GM18511 (cell line): ENCODE measurements around the gene FAM47E.

Experiments
- ATAC-seq: cut with Tn5 transposase; IDR thresholded peaks from one replicate; pipeline ENCODE4 v1.9.1; 2021; ENCODE audit warnings: mild to moderate bottlenecking, moderate library complexity; ENCODE audit not compliant: unreplicated experiment

Gene FAM47E

DNA sequence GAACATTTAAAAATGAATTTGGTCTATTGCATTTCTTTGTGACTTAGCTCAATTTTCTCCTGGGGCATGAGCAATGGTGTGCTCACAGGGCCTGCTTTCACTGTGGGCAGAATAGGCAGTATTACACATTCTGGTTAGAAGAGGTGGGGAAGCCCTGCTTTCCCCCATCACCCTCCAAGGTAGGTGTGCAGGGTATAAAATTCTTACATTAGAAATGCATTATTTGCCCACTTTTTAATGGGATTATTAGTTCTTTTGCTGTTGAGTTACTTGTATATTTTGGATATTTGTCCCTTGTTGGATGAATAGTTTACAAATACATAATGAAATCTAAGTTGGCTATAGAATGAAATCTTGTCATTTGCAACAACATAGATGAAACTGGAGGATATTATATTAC lies 46.7 kb downstream of the FAM47E start:
- ATAC-seq, result no peak

DNA sequence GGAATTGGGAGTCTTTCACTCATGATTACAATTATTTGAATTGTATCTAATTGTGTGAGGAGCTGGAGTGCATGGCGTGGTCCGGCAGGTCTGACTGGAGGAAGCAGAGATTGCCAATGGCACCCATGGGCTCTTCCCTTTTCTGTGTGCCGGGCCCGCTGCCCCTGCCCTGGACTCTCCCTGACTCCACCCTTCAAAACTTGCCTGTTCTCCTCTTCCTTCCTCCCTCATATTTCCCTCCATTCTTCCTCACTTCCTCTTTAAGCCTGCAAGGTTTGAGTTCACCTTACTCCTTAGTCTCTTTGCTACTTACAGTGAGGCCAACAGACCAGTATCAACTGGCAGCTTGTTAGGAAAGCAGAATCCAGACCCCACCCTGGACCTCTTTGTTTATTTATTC lies 48.5 kb downstream of the FAM47E start:
- no peak for ATAC-seq

DNA sequence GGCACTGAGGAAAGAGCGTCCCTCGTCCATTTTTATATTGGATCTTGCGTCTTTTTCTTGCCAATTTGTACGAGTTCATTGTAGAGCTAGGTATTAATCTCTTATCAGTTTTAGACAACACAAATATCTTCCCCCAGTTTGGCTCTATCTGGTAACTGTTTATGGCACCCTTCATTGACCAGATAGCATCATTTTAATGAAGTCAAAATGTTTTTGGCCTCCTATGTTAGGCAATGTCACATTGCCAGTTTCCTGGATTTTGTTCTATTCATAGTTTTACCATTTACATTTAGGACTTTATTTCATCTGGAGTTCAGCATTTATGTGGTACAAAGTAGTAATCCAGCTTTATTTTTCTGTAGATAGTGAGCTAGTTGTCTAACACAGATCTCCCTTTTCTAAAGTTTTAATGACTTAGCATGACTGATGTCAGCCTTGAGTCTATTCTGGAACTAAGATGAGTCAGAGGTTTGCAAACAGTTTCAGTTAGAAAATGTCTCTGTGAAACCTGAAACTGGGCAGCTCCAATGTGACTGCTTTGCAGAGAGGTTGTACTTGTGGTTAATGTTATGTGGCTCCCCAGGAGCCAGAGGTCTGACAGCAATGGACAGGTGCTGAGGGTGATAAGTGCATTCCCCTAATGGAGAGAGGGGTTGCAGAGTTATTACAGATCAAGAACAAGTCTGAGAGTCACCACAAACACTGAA lies 49.7 kb downstream of the FAM47E start:
- ATAC-seq, result peak; percentile 99

DNA sequence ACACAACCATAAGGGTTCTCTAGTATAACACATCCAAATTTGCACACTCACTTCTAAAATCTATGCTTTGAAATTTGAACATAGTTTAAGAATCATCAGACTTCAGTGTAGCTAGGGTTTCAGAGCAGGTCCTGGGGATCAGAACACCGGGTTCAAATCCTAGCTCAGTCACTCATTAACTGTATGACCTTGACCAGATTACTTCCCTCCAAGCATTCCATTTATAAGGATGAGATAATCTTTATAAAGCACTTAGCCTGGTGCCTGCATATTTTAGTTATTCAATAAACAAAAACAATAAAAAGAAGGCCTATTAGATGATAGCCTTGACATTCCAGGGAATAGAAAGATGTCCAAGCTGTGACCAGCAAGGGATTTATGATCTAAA lies 50.2 kb downstream of the FAM47E start:
- ATAC-seq, result no peak

DNA sequence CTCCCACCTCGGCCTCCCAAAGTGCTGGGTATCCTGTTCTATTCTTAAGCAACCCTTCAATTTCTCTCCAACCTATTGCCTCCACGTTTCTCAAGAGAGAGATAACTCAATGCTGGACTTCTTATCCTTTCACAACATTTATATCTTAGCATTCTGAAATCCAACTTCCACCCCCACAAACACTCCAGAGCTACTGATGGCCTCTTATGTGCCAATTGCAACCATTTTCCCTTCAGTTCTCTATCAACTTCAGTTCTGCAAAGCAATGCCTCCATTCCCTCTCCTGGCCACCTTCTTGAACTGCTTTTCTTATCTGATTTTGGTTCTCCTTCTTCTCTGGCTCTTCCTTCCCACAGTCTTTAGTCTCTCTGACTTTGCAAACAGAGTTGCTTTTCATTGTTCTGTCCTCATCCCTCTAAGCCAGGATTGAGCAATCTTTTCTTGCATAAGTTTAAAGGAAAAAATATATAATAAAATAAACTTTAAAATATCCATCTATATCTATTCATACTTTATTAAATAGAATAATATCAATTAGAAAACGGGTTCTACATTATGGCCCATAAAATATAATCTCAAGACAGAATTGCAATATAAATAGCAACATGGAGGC lies 51.4 kb downstream of the FAM47E start:
- ATAC-seq, result no peak

DNA sequence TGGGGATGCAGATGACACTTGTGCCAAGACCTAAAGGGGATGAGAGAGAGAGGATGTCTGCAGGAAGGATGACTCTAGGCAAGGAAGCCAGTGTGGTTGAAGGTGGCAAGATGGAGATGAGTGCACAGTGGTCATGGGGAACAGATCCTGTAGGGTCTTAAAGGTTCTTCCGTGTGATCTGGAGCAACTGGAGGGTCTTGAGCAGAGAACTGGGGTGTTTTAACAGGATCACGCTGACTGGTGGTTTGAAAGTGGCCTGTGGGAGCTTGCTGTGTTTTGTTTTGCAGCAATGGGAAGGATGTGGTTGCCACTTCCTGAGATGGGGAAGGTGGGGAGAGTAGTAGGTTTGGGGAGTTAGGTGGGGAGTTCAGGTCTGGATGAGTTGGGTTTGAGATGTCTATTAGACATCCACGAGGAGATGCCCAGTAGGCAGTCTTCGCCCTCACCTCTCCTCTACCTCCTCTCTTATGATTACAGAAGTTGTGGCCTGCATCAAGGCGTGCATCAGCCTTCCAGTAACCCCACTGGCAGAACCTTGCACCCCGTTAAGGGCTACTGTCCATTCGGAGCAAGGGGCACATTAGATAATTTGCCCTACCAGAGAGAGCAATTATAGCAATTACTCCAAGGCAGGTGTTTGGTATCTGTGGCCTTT lies 53.6 kb downstream of the FAM47E start:
- ATAC-seq, result no peak

DNA sequence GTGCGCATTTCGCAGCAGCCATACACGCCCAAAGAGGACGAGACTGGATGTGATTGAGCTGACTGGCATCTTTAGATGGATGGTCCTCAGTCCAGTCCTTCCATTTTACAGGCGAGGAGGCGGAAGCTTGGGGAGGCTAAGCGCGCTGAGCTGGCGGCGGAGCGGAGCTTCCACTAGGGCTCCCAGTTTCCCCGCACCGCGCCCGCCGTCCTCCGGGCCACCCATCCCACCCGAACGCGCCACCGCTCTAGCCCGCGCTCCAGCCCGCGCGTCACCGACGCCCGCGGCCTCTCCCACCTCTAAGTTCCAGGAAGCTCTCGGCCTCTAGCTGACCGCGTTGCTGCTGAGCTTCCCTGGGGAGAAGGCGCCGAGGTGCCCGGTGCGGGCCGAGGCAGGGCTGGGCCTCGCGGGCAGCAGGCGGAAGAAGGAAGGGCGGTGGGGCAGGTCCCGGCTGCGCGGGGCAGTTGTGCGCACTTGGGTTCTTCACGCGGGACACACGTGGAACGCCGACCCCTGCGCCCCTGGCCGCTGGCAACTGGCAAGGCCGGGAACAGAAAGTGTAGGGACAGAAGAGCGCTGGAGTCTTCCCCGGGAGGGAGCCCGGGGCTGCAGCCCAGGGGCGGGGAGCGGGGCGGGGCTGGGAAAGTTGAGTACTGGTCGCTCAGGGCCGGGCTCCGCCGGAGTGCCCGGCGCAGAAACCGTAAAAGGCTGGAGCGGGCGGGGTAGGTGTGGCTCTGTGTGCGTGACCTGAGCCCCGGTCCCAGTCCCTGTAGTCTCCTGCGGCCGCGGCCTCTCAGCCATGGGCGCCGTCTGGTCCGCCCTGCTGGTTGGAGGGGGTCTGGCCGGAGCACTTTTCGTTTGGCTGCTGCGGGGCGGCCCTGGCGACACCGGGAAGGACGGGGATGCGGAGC lies 54.7 kb downstream of the FAM47E start, which contains the start of gene STBD1:
TSS of gene STBD1 (plus strand) at position 763 of the 911 bp plus-strand sequence. CDS start at position 800, 37 bp downstream.
- ATAC-seq, result no peak

DNA sequence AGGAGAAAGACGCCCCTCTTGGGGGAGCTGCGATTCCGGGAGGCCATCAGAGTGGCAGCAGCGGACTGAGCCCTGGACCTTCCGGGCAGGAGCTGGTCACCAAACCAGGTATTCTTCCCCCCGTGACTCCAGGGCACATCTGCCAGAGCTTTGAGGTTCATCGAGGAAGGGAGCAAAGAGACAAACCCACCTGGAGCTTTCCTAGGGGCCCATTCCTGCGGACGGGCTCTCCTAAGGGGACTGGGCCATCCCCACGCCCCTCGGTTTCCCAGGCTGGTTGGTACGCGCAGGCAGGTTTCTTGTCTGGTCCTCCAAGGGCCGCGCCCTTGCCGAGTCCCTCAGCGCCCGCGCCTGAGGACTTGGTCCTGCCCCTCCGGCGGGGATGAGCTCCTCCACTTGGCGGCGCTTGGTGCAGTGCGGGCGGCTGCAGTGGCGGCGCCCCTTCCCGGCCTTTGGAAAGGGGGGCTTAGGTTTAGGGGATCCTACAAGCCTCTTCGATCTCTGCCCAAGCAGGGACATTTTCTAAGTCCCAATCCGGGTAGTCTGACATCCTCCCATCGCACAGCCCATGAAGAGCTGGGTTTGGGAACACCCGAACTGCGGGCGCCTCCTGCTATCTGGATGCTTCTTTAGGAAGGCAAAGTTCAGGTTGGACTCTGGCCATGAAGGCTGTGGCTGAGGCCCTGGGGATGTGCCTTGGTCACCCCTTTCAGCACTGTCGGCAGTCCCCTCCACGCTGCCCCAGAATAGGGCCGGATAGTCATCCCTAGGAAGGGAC lies 55.5 kb downstream of the FAM47E start:
- ATAC-seq, result no peak

DNA sequence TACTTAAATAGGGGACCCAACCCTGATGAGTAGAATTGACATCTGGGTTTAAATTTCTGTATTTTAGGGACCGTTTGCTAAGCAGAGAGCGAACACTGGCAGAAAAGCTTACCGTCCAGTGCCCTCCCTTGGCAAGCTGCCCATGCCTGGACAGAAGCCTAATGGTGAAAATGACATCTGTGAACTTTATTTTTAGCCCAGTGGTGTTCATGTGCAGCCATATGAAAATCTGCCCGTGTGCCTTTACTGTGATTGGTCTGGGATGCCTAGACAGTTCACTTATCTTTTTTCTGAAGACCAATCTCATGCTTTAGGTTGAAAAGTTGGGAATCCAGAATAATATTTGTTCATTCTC lies 56.1 kb downstream of the FAM47E start:
- ATAC-seq, result no peak

DNA sequence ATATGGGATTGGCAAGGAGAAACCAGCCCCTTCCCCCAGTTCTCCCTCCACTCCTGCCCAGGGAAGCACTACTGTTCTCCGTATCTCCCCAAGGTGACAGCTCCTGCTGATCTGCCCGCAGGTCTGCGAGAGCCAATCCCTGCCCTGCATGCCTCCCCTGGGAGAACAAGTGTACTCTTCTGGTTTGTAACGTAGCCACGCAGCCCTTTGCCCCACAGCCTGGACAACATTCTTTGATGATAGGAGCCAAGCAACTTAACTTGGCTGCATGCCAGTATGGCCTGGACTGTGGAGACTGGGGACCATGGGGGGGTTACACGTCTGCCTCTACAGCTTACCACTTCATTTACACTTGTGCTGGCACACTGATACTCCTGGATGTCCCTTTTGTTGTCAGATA lies 57.0 kb downstream of the FAM47E start:
- ATAC-seq, result no peak

DNA sequence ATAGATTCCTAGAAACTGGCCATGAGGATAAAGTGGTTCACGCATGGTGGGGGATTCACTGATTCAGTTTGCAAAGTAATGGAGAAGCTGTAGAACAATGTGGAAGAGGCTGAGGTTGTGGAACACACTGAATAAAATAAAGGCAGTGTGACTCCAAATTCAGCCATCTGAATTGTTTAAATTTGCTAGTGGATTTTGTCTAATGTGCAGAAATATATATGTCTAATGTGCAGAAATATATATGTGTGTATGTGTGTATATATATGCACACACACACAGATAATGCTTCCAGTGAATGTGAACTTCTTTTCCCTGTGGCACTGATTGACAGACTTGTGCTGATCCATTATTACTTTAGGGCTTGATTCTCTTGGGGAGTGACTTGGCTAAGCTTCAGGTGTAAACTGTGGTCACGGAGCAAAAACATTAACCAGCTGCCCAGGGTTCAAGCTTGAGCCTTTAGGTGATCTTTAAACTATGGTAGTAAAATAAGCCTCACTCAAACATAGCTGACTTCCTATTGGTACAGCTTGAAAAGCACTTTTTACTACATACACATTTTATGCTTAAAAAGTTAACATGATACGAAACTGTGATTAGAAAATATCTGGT lies 58.5 kb downstream of the FAM47E start:
- ATAC-seq, result no peak

DNA sequence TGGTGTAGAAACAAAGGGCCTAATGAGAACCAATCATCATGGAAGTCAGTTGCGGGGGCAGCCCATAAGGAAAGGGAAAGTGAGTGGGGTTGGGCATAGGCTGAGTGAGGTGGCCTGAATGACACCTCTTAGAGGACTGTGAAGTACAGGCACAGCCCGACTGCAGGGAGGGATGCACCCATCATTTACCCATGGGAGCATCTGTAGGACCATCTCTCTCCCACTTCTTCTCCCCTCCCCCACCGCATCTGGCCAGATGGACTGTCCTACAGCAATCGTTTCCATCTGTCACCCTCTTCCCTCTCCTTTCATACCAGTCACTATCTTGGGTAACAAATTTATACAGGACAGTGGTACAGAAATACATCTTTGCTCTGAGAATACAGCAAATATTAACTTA lies 59.2 kb downstream of the FAM47E start:
- no peak for ATAC-seq

DNA sequence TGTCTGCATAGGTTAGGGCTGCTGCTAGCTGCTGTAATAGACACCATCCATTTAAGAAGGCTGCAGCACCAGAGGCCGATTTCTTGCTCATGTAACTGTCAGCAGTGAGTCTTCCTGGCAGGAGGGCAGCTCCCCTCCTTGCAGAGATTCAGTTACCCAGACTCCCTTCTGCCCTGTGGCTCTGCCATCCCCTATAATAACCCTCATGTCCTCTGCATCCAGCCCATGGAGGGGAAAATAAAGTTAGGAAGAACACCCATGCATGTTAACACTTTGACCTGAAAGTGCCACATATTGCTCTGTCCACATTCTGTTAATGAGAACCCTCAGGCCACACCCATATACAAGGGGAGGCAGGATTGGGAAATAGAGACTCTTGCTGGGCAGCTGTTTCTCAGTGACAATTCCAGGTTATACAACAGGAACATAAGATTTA lies 60.4 kb downstream of the FAM47E start:
- no peak for ATAC-seq

DNA sequence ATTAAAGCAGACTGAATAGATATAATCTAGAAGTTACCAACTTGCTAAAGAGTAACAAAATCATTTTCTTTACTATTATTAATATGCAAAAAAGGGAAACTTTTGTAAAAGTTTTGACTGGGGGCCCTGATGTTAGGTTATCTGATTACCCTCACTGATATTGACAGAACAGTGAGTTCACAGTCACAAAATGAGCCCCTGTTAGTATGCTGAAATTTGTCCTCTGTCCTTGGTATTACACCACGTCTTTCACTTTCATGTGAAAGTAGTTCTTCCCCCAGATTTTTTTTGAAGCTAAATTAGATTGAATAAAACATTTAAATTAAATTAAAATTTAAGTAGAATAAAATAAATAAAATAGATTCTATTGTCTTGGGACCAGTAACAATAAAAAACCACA lies 60.9 kb downstream of the FAM47E start:
- no peak for ATAC-seq

DNA sequence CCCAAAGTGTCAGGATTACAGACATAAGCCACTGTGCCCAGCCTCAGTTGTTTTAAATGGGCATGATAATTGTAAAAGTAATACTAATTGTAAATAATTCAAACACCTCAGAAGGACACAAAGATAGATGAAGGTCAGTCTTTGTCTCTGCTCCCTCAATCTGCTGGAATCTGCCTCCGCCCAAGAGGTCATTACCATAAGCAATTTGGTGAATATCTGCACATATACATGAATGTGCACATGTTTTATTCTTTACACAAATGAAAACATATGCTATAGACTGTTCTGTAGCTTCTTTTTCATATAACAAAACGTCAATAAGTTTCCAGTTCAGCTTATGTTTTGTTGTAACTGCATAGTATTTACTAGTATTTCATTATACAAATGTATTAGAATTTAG lies 62.0 kb downstream of the FAM47E start:
- ATAC-seq, result no peak

DNA sequence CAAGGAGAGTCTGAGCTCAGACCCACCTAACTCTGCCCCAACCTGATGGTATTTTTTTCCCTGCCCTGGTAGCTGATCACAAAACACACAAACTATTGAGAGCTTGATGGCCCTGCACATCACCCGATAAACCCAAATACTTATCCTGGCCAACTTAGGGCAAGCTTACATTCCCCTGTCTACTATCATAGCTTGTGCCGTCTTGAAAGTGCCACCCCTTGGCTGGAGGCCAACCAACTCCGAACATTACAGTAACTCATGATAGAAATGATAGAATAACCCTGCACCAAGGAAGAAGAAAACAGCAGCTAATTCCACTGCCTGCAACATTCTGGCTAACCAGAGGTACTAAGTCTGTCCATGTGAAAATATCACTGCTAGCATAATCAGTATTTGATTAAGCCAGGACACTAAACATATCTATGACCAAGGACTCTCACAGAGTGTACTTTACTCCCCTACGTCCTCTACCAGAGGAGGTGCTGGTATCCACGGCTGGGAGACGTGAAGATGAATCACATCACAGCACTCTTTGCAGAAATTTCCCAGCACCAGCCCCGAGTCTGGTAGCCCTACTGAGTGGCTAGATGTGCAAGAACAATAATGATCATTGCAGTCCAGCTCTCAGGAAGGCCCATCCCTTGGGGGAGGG lies 63.9 kb downstream of the FAM47E start:
- no peak for ATAC-seq

DNA sequence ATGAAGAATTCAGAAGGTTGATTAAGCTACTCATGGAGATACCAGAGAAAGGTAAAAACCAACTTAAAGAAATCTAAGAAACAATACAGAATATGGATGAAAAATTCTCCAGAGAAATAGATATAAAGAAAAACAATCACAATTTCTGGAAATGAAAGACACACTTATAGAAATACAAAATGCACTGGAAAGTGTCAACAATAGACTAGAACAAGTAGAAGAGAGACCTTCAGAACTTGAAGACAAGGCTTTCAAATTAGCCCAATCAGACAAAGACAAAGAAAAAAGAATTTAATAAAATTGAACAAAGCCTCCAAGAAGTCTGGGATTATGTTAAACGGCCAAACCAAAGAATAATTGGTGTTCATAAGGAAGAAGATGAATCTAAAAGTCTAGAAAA lies 64.6 kb downstream of the FAM47E start:
- no peak for ATAC-seq

DNA sequence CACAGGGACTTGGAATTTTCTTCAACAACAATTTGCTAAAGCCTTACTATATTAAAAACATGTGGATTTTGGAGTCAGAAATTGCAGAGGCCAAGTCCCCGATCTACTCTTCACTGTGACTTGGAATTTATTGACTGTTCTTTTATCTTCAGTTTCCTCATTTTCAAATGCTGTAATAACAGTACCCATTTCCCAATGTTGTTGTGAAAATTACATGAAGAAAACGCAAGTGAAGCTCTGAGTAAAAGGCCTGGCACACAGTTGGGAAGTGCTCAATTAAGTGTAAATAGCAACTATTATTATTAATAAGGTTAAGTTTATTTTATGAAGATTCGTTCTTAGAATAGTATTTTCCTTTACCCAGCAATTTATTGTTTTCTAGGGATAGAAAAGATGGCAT lies 70.7 kb downstream of the FAM47E start:
- no peak for ATAC-seq

DNA sequence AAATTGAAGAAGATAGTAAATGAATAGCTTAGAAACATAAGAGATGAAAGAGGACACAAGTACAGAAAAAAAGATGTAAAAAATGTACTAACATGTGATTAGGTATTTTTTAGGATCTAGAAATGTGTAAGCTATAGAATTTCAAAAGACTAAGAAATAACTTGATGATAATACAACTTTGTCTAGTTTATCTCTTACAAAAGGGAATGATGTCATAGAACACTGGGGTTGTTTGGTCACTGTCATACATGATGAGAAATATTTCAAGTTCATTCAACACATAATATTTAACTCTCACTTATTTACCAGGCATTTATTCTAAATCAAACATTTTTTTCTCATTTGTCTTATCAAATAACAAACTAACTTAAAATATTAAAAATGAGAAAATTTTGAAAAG lies 73.6 kb downstream of the FAM47E start:
- no peak for ATAC-seq

DNA sequence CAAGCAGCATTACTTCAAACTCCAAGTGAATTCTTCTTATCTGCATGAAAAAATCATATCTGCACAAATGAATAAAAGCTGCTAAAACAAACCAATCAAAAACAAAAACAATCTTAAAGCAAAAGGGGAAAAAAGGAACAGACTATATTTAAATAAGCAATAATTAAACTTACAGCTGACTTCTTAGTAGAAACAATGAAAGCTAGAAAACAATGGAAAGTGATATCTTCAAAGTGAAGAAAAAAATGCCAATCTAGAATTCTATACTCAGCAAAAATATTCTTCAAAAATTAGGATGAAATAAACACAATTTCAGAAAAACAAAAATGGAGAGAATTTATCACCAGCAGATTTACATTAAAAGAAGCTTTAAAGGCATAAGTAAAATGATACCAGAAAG lies 75.0 kb downstream of the FAM47E start:
- ATAC-seq, result no peak
